HL-60 (cell line): ENCODE results near the gene APOM.

Experiments
- CTCF ChIP-seq: IDR thresholded peaks from one replicate; pipeline ENCODE4 v1.5.1; 2011; ENCODE audit warnings: low read length, control low read depth, inconsistent platforms; ENCODE audit not compliant: insufficient read depth
- GABPA ChIP-seq: IDR thresholded peaks from 2 replicates; pipeline ENCODE4 v1.6.1; 2012; ENCODE audit warnings: low read depth
- POLR2AphosphoS5 ChIP-seq: IDR thresholded peaks from 2 replicates; pipeline ENCODE4 v1.6.1; 2012; ENCODE audit warnings: low read depth
- REST ChIP-seq: IDR thresholded peaks from 2 replicates; pipeline ENCODE4 v1.6.1; 2012; ENCODE audit warnings: low read depth; ENCODE audit not compliant: insufficient replicate concordance

- TF ChIP-seq GABPA (no peak), CTCF (no peak), REST (no peak), POLR2AphosphoS5 (no peak)
Observed at GRCh38 chr6:31658158-31658688, 2.5 kb downstream of the APOM start.
